Suprapubic skin (tissue), 4 donors: ENCODE data around the gene TMEM186. TPM values are rescaled to one million over a fixed set of nuclear protein-coding genes. Genes with fewer than 3 reads are reported as not detected.
A peak's percentile ranks its signal among the peaks of the same experiment; 100 is the strongest.

ENCODE experiments used
- DNase-seq, 2 donors: peaks; one replicate each; pipeline ENCODE4 v3.0.0-alpha.2; 2019; ENCODE audit warnings: low spot score in 2 of 2
- H3K27ac ChIP-seq: fragments of 200-600 bp; sonication (generic); one replicate; pipeline ENCODE4 v1.5.1; 2019
- H3K27me3 ChIP-seq: fragments of 200-600 bp; sonication (generic); one replicate; pipeline ENCODE4 v1.5.1; 2019
- H3K36me3 ChIP-seq: fragments of 200-600 bp; sonication (generic); one replicate; pipeline ENCODE4 v1.5.1; 2019
- H3K4me1 ChIP-seq: fragments of 200-600 bp; sonication (generic); one replicate; pipeline ENCODE4 v1.5.1; 2019
- H3K4me3 ChIP-seq: fragments of 200-600 bp; sonication (generic); one replicate; pipeline ENCODE4 v1.5.1; 2019; ENCODE audit warnings: mild to moderate bottlenecking
- H3K9me3 ChIP-seq: fragments of 200-600 bp; sonication (generic); one replicate; pipeline ENCODE4 v1.5.1; 2019
- CTCF ChIP-seq, 2 donors: fragments of 200-600 bp in 1 of 2; fragments of 450-650 bp in 1 of 2; sonication (generic) in 1 of 2; IDR thresholded peaks; one replicate each; pipeline ENCODE4 v1.5.1; 2016 to 2019; ENCODE audit warnings: antibody characterized with exemption in 2 of 2, mild to moderate bottlenecking in 1 of 2, moderate library complexity in 1 of 2
- EP300 ChIP-seq: sonication (generic); formaldehyde crosslinking; IDR thresholded peaks from one replicate; pipeline ENCODE4 v1.6.1; 2017; ENCODE audit warnings: antibody characterized with exemption
- POLR2A ChIP-seq, 2 donors: fragments of 450-650 bp; IDR thresholded peaks; one replicate each; pipeline ENCODE4 v1.6.1; 2017; ENCODE audit warnings: antibody characterized with exemption in 2 of 2, mild to moderate bottlenecking in 2 of 2, moderate library complexity in 2 of 2
- POLR2AphosphoS5 ChIP-seq, 3 donors: sonication (generic); formaldehyde crosslinking; IDR thresholded peaks; one replicate each; pipeline ENCODE4 v1.6.1; 2017; ENCODE audit warnings: antibody characterized with exemption in 3 of 3
- WGBS: methylation state at CpG from one replicate; pipeline ENCODE4 v1.1.5; 2018; 5-methylcytosine and 5-hydroxymethylcytosine counted together
- total RNA-seq, 4 donors: library from RNA; depleted of rRNA; stranded (reverse); fragments of >200 nt; gene quantifications; one replicate each; pipeline ENCODE4 v1.1.0, GENCODE V29; 2016

Gene TMEM186
- total RNA-seq, 4 donors from 2014 or later, result 3.9 to 7.0 (median 5.0) TPM

- Histone ChIP-seq H3K27me3 (no peaks in the 10 kb centered on the region), H3K9me3 (no peaks in the 10 kb centered on the region), H3K4me3 (no peak overlapping the region), H3K27ac (no peak overlapping the region), H3K36me3 (peaks cover 40% of the 10 kb centered on the region), H3K4me1 (no peaks in the 10 kb centered on the region)
- WGBS, result 89% methylated on average over 4 of the region's 8 CpGs
- DNase-seq, result peak in 1 of 2 donors; percentile 28
- no peak for TF ChIP-seq CTCF (IDR thresholded peaks at IDR 0.05)
- TF ChIP-seq EP300, result no peak
Measured at GRCh38 chr16:8767176-8767575, 30.3 kb downstream of the TMEM186 start.

- TF ChIP-seq CTCF (IDR thresholded peaks at IDR 0.05) (no peak), POLR2AphosphoS5 (IDR thresholded peaks at IDR 0.05) (no peak), EP300 (no peak), POLR2A (IDR thresholded peaks at IDR 0.05) (no peak)
- WGBS, result 89% methylated on average over 14 of the region's 18 CpGs
- Histone ChIP-seq H3K27ac (no peak overlapping the region), H3K36me3 (peaks cover 36% of the 10 kb centered on the region), H3K4me3 (no peak overlapping the region), H3K27me3 (no peaks in the 10 kb centered on the region), H3K4me1 (no peaks in the 10 kb centered on the region), H3K9me3 (no peaks in the 10 kb centered on the region)
- peak in 1 of 2 donors; percentile 35 for DNase-seq
Measured at GRCh38 chr16:8764525-8765250, 32.8 kb downstream of the TMEM186 start.

- H3K27me3 ChIP-seq, result no peaks in the 10 kb centered on the region
- H3K27ac ChIP-seq, result no peak overlapping the region
- peak in 1 of 2 donors; percentile 33 for DNase-seq
- WGBS, result 80% methylated on average over 10 of the region's 10 CpGs
- H3K9me3 ChIP-seq, result no peaks in the 10 kb centered on the region
- TF ChIP-seq CTCF (IDR thresholded peaks at IDR 0.05) (no peak), POLR2AphosphoS5 (IDR thresholded peaks at IDR 0.05) (no peak), EP300 (no peak), POLR2A (IDR thresholded peaks at IDR 0.05) (no peak)
- no peak overlapping the region for H3K4me3 ChIP-seq
- H3K4me1 ChIP-seq, result no peaks in the 10 kb centered on the region
- H3K36me3 ChIP-seq, result peaks cover 33% of the 10 kb centered on the region
Measured at GRCh38 chr16:8763899-8764298, 33.5 kb downstream of the TMEM186 start.

GRCh38 chr16:8763083-8763482 lies 34.4 kb downstream of the TMEM186 start:
- TF ChIP-seq CTCF (IDR thresholded peaks at IDR 0.05) (no peak), POLR2AphosphoS5 (IDR thresholded peaks at IDR 0.05) (no peak), EP300 (no peak), POLR2A (IDR thresholded peaks at IDR 0.05) (no peak)
- no peaks in the 10 kb centered on the region for H3K27me3 ChIP-seq
- H3K4me3 ChIP-seq, result no peak overlapping the region
- no peak overlapping the region for H3K27ac ChIP-seq
- peaks cover 25% of the 10 kb centered on the region for H3K36me3 ChIP-seq
- H3K9me3 ChIP-seq, result no peaks in the 10 kb centered on the region
- H3K4me1 ChIP-seq, result no peaks in the 10 kb centered on the region
- DNase-seq, result peak in 1 of 2 donors; percentile 7
- WGBS, result 94% methylated on average over 3 of the region's 3 CpGs

- H3K36me3 ChIP-seq, result peaks cover 23% of the 10 kb centered on the region
- H3K4me1 ChIP-seq, result no peaks in the 10 kb centered on the region
- 91% methylated on average over 4 of the region's 4 CpGs for WGBS
Measured at GRCh38 chr16:8762254-8762653, 35.2 kb downstream of the TMEM186 start.

More at GRCh38 chr16:8762254-8762653, 35.2 kb downstream of the TMEM186 start:
- TF ChIP-seq POLR2AphosphoS5 (IDR thresholded peaks at IDR 0.05) (no peak), EP300 (no peak), CTCF (IDR thresholded peaks at IDR 0.05) (no peak), POLR2A (IDR thresholded peaks at IDR 0.05) (no peak)
- peak in 1 of 2 donors; percentile 6 for DNase-seq
- Histone ChIP-seq H3K27me3 (no peaks in the 10 kb centered on the region), H3K4me3 (no peak overlapping the region), H3K27ac (no peak overlapping the region), H3K9me3 (no peaks in the 10 kb centered on the region)
